Middle frontal gyrus (tissue), 1 donor: Measurements from ENCODE around the gene DNAL4.
A peak's percentile ranks its signal among the peaks of the same experiment; 100 is the strongest.

ENCODE experiments used
- DNase-seq: peaks from one replicate; pipeline ENCODE4 v3.0.0-alpha.2; 2015; ENCODE audit warnings: low spot score; ENCODE audit errors: extremely low spot score

DNAL4 gene, protein sequence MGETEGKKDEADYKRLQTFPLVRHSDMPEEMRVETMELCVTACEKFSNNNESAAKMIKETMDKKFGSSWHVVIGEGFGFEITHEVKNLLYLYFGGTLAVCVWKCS

GRCh38 chr22:38793721-38794466, at the start of gene DNAL4:
TSS of gene DNAL4 (minus strand) at chr22:38794143. CDS start at chr22:38782731, 11,412 bp downstream.
- peak; percentile 96 for DNase-seq

GRCh38 chr22:38843201-38843656, 49.3 kb upstream of the DNAL4 start:
- no peak for DNase-seq

DNA sequence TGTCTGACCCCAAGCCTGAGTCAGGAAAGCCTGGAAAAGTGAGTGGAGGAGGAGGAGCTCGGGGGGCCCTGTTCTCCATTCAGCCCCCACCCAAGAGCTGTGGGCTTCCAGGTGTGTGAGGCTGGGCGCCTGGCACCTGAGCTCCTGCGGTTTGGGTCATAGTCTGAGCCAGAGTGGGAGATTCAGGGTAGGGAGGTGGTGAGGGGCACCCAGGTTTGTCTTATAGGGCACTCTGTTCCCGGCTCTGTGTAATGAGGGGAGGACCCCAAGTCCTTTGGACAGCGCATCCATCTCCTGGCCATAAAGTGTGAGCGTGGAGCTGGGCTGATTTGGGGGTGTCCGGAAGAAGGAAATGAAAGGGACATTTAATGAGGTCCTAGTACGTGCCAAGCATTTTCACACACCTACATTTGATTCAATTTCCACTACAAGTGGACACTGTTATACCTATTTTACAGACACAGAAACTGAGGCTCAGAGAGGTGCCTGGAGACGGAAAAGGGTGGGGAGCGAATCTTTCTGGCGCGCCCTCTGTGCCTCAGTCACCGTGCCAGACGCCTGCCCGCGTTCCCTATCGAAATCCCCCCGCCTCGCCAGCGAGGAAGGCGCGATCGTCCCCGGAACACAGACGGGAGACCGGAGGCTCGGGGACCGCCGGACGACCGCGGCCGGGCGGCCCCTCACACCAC, 48.7 kb upstream of the DNAL4 start:
- DNase-seq, result no peak

DNA sequence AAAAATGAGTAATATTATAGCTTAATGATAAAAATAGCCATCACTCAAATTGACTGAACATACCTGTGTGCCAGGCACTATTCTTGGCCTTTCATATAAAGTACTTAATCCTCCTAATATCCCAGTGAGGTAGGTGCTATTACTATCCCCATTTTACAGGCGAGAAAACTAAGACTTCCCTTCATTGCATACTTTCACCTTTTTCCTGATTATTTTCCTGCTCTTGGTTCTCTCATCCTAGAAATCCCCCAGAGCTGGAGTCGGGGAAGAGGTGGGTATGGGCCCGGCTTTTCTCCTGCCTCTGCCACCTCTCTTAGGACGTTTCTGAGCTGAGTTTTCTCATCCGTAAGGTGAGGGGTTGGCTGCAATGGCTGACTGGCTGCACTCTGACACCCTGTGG, 47.7 kb upstream of the DNAL4 start:
- DNase-seq, result no peak

- DNase-seq, result no peak
Observed at GRCh38 chr22:38841211-38841610, 47.3 kb upstream of the DNAL4 start.

- DNase-seq, result no peak
Observed at GRCh38 chr22:38840129-38840528, 46.2 kb upstream of the DNAL4 start.

- no peak for DNase-seq
Observed at GRCh38 chr22:38839686-38840085, 45.7 kb upstream of the DNAL4 start.

GRCh38 chr22:38837414-38837928, 43.5 kb upstream of the DNAL4 start:
- no peak for DNase-seq

DNA sequence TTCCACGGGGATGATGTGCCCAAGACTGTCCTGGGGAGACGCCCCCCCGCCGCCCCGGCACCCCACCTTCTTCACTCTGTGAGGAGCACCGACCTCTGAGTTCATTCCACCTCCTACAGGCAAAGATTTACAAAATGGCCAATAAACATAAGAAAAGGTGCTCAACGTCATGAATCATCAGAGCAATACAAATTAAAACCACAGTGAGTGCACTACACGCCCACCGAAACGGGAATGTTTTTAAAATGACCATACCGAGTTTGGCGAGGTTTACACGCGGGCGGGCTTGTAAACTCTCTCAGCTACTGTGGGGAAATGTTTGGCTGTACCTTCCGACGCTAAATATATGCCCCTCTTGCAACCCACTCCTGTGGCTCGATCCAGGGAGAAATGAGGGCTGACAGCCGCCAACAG, 42.0 kb upstream of the DNAL4 start:
- no peak for DNase-seq

DNA sequence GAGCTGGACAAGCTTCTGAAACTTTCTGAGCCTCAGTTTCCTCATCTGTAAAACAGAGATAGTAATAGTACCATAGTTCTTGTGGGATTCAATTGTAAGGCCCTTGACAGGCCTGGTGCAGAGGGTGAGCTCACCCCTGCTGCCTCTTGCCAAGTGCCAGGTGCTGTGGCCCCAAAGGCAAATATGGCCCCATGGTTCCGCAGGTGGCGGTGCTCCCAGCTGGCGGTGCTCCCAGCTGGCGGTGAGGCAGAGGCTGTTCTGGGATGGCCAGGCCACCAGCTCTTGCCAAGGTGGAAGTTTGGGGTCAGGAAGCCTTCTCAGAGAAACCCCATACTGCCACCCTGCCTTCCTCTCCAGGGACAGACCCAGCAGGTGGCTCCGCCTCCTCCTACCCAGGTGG, 41.0 kb upstream of the DNAL4 start:
- no peak for DNase-seq

GRCh38 chr22:38834215-38834953, 40.4 kb upstream of the DNAL4 start:
- no peak for DNase-seq

- no peak for DNase-seq
Observed at GRCh38 chr22:38833061-38833460, 39.1 kb upstream of the DNAL4 start.

DNA sequence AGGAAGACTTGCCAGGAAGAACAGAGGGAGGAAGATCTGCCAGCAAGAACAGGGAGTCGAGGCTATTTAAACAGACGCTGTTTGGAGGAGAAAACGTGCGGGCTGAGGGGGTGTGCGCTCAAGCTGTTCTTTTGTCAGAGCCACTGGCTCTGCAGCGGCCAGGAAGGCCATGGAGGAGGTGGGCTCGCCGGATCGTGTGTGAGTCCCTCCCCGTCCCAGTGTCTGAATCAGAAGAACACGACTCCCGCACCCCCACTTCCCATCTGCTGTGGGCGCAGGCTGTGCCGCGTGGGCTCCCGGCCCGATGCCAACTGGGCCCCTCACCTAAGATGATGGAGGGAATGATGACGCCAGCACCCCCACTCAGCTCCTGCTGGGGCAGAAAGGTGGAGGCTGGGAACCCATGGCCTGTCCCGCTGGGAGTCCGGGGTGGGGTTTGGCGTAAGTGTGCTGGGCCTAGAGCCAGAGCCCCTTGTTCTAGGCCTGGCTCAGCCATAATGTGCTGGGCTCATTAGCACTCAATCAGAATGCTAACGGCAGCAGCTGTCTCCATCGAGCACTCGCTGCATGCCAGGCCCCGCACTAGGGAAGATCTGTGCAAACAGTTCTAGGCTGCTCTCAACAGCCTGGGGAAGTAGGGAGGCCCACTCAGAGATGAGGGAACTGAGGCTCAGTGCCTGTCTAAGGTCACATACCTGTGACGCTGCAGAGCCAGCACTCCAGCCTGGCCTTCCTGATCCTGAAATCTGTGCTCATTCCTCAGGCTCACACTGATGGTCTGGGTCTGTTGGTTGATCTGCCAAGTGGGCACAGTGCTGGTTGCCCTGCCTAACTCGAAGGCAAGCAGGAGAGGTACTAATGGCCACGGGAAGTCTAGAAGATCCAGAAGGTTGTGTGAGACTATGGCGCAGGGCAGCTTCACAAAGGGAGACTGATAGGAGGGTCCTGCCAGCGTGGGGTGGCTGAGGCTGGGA, 38.3 kb upstream of the DNAL4 start:
- DNase-seq, result peak; percentile 74

DNA sequence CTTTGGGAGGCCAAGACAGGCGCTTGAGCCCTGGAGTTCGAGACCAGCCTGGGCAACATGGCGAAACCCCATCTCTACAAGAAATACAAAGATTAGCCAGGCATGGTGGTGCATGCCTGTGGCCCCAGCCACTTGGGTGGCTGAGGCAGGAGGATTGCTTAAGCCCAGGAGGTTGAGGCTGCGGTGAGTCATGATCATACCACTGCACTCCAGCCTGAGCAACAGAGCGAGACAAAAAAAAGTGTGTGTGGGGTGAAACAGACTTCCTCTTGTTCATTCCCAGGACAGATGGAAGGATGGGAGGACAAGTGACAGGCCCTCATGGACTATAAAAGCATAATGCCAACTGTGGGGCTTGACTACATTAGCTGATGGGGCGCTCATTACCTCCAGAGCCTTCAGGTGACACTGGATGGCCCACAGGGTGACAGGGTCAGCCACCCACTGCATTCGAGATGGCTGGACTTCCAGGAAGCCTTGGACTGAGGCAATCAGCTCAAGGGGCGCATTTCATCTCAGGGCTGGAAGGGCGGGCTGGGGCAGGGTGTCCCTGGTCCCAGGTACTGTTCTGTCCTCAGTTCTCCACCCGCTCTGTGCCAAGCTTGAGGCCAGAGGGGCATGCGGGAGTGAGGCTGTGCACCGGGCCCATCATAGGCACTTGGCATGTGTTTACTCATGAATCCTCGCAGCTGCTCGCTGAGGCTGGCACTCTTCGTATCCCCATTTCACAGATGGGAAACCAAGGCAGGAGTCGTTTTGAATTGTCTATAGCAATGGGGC, 37.4 kb upstream of the DNAL4 start:
- DNase-seq, result no peak

GRCh38 chr22:38830845-38831108, 36.8 kb upstream of the DNAL4 start:
- DNase-seq, result no peak

DNA sequence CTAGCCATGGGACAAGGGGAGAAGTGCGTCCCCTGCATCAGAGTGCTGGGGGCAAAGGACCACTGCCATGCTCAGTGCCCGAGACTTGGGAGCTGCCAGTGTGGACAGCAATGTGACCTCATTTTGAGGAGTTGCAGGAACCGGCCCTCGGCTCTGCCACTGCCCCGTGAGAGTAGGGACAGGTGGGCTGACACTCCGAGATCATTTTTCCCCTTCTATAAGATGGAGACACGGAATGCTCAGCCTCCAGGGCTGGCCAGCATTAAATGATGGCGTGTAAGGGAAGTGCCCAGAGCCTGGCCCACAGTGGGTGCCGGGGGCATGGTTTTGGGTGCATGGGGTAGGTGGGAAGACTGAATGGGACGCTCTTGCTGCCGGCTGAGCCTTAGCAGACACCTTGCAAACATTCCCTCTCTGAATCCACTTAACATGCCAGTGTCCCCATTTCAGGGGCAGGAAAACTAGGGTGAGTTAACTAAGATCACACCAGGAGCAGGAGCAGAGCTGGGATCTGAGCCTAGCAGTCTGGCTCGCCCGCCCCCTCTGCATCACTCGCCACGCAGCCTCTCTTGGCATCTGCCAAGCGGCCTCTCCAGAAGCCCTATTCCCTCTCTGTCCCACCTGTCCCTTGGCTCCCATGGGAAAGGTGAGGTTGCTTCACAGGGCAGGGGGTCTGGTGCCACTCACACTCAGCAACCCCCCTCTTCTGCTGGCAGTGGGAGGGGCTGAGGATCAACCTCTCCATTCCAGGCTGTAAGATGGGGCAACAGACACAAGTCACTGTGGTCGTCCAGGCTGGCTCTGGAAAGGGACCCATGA, 36.3 kb upstream of the DNAL4 start:
- no peak for DNase-seq

DNA sequence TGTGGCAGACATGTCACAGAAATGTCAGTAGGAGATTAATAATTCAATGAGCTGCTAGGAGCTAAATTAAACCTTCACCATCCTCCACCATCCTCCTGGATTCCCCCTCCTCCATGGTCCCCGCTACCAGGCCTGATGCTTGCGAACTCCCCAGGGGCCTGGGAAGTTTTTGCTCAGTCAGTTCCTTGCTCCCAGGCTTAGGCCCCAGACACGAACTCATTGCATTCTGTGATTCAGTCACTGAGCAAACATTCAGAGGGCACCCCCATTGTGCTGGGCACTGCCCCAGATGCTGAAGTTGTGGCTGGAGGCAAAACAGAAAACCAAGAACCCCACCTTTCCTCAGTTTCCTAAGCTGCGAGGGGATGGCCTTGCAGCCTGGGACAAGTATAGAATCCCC, 35.5 kb upstream of the DNAL4 start:
- no peak for DNase-seq

- DNase-seq, result no peak
Observed at GRCh38 chr22:38828616-38829205, 34.8 kb upstream of the DNAL4 start.

DNA sequence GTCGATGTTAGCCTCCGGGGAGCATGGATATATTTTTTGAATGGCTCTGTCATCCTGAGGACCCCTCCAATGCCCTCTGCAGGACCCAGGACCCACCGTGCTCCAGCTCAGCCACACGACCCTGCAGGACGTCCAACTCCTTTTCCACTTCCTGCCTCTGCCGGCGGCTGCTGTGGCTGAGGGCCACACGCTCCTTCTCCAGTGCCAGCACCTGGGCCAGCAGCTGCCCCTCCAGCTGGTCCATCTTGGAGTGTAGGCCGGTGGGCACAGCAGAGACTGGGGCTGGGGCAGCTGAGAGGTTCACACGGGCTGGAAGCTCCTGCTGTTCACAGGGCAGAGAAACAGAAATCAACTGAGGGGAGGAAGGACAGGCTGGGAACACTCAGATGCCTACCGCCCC, 34.2 kb upstream of the DNAL4 start:
- DNase-seq, result no peak
